Measurements from ENCODE around the gene RGS8. TPM values are rescaled to one million over a fixed set of nuclear protein-coding genes. Genes with fewer than 3 reads are reported as not detected.

RGS8 gene
- total and polyA plus RNA-seq, 2 experiments from 2014 or later: not detected

DNA sequence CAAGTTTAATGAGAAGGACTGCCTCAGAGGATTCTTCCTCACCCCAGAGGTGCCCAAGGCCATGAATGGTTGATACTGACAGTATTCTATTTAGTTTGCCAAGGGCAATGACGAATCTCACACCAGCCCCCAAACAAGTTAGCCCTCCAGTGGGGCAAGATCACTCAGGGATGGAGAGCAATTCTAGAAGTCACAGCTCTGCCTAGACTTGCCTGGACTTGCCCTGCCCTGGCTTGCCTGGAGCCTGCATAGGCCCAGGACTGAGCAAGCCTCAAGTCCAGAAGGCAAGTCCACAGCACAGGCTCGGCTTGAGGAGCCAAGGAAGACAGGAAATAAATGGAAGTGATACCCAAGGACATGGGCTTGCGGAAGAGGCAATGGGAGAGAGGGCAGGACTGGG lies 40.7 kb downstream of the RGS8 start:
- H3F3A ChIP-seq (ENCODE audit: insufficient read depth): no peaks in the 10 kb centered on the region
- no peaks in the 10 kb centered on the region for H3K4me1 ChIP-seq (ENCODE audit: insufficient read depth)
- H2AFZ ChIP-seq: no peak overlapping the region
- no peaks in the 10 kb centered on the region for H3K79me2 ChIP-seq (ENCODE audit: insufficient read depth)
- no peak overlapping the region for H3K9ac ChIP-seq
- no peaks in the 10 kb centered on the region for H3K36me3 ChIP-seq (ENCODE audit: low read depth)
- WGBS, 2 experiments (ENCODE audit: low coverage in 1 of 2, low lambda C conversion rate in 2 of 2, missing lambda C conversion rate in 2 of 2): 56 to 68% methylated on average over 3 of the region's 3 CpGs
- TF ChIP-seq EZH2phosphoT487 (IDR thresholded peaks at IDR 0.05; ENCODE audit: insufficient read depth, low read depth) (no peak), EZH2 (IDR thresholded peaks at IDR 0.05; ENCODE audit: insufficient read depth, poor library complexity, severe bottlenecking) (no peak)
- no peak for DNase-seq
- no peaks in the 10 kb centered on the region for H3K9me3 ChIP-seq (ENCODE audit: low read depth)
- H3K9me2 ChIP-seq (ENCODE audit: insufficient read depth): no peaks in the 10 kb centered on the region
- H4K20me1 ChIP-seq (ENCODE audit: insufficient read depth): no peaks in the 10 kb centered on the region
- in situ Hi-C loops (cut with MboI): no loop called here
- no peaks in the 10 kb centered on the region; the same call in none of the 2 replicates for H3K27me3 ChIP-seq (replicated peaks; ENCODE audit: insufficient read depth)
- H3K4me3 ChIP-seq: no peak overlapping the region
- no peak overlapping the region for H3K4me2 ChIP-seq (ENCODE audit: unreplicated experiment)
- H3K27ac ChIP-seq: no peak overlapping the region

DNA sequence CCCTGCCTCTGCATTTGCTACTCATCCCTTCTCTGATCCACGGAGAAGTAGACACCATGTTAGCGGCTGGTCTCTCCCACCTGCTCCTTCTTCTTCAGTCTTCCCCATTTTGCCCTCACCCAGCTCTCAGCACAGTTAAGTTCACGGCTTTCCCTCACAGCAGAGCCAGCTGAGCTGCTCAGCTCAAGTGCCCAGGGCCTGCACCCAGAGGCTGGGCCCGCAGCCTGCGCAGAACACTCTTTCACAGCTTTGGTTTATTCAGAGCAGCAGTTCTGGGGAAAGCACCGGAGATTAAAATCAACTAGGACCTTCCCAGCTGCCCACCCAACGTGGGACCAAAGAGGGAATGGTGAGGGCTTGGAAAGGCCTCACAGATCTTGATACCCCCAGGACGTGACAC lies 41.9 kb downstream of the RGS8 start:
- DNase-seq: no peak
- no peaks in the 10 kb centered on the region for H3K9me2 ChIP-seq (ENCODE audit: insufficient read depth)
- no peaks in the 10 kb centered on the region for H3F3A ChIP-seq (ENCODE audit: insufficient read depth)
- no peaks in the 10 kb centered on the region for H4K20me1 ChIP-seq (ENCODE audit: insufficient read depth)
- no peak for TF ChIP-seq EZH2 (IDR thresholded peaks at IDR 0.05; ENCODE audit: insufficient read depth, poor library complexity, severe bottlenecking)
- no peak for TF ChIP-seq EZH2phosphoT487 (IDR thresholded peaks at IDR 0.05; ENCODE audit: insufficient read depth, low read depth)
- H3K27me3 ChIP-seq (replicated peaks; ENCODE audit: insufficient read depth): no peaks in the 10 kb centered on the region; the same call in none of the 2 replicates
- no peaks in the 10 kb centered on the region for H3K79me2 ChIP-seq (ENCODE audit: insufficient read depth)
- no peak overlapping the region for H3K4me3 ChIP-seq
- no peak overlapping the region for H3K4me2 ChIP-seq (ENCODE audit: unreplicated experiment)
- in situ Hi-C loops (cut with MboI): no loop called here
- no peaks in the 10 kb centered on the region for H3K36me3 ChIP-seq (ENCODE audit: low read depth)
- WGBS, 2 experiments (ENCODE audit: low coverage in 1 of 2, low lambda C conversion rate in 2 of 2, missing lambda C conversion rate in 2 of 2): 64 to 69% methylated on average over 8 of the region's 8 CpGs
- no peak overlapping the region for H3K27ac ChIP-seq
- no peak overlapping the region for H3K9ac ChIP-seq
- no peak overlapping the region for H2AFZ ChIP-seq
- no peaks in the 10 kb centered on the region for H3K4me1 ChIP-seq (ENCODE audit: insufficient read depth)
- no peaks in the 10 kb centered on the region for H3K9me3 ChIP-seq (ENCODE audit: low read depth)

DNA sequence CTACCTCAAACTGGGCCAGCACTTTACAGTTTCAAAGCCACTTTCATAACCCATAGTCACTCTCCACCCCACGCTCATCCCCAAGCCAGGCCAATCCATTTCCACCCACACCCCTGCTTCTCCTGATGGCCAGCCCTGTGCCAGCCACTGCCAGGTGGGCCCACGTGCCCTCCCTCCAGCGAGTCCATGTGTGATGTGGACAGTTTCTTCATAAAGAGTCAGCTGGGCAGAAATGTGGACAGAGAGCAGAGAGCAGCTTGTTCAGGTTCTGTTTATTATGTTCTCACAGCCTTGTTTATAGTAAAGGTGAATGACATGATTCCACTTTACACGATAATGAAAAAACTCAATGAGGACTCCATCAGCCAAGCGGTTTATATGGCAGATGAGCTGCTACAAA lies 42.8 kb downstream of the RGS8 start:
- 57 to 59% methylated on average over 5 of the region's 5 CpGs for WGBS, 2 experiments (ENCODE audit: low coverage in 1 of 2, low lambda C conversion rate in 2 of 2, missing lambda C conversion rate in 2 of 2)
- H3K79me2 ChIP-seq (ENCODE audit: insufficient read depth): no peaks in the 10 kb centered on the region
- H2AFZ ChIP-seq: no peak overlapping the region
- H3K4me1 ChIP-seq (ENCODE audit: insufficient read depth): no peaks in the 10 kb centered on the region
- H3K4me3 ChIP-seq: no peak overlapping the region
- DNase-seq: no peak
- H3K4me2 ChIP-seq (ENCODE audit: unreplicated experiment): no peak overlapping the region
- no peaks in the 10 kb centered on the region for H3K9me2 ChIP-seq (ENCODE audit: insufficient read depth)
- TF ChIP-seq EZH2 (IDR thresholded peaks at IDR 0.05; ENCODE audit: insufficient read depth, poor library complexity, severe bottlenecking) (no peak), EZH2phosphoT487 (IDR thresholded peaks at IDR 0.05; ENCODE audit: insufficient read depth, low read depth) (no peak)
- H3K27ac ChIP-seq: no peak overlapping the region
- no peaks in the 10 kb centered on the region; the same call in none of the 2 replicates for H3K27me3 ChIP-seq (replicated peaks; ENCODE audit: insufficient read depth)
- no peaks in the 10 kb centered on the region for H4K20me1 ChIP-seq (ENCODE audit: insufficient read depth)
- H3K9ac ChIP-seq: no peak overlapping the region
- in situ Hi-C loops (cut with MboI): no loop called here
- no peaks in the 10 kb centered on the region for H3K36me3 ChIP-seq (ENCODE audit: low read depth)
- H3K9me3 ChIP-seq (ENCODE audit: low read depth): no peaks in the 10 kb centered on the region
- H3F3A ChIP-seq (ENCODE audit: insufficient read depth): no peaks in the 10 kb centered on the region

DNA sequence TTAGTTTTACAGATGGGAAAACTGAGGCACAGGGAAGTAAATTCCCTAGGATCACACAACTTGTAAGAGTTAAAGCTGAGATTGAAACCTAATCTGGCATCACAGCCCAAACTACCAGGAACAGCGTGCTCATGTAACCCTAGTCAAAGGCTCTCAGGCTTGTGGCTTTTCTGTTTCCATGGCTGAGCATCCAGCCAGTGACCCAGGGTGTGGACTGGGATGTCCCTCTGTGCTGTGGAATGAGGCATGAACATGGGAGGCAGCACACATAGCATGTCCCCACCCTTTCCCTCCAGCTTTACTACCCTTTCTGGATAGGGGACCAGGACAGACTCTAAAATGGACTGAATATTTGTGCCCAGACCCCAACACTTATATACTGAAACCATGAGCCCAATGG lies 45.1 kb downstream of the RGS8 start:
- H3K27me3 ChIP-seq (replicated peaks; ENCODE audit: insufficient read depth): no peaks in the 10 kb centered on the region; the same call in none of the 2 replicates
- no peak overlapping the region for H2AFZ ChIP-seq
- H3K36me3 ChIP-seq (ENCODE audit: low read depth): no peaks in the 10 kb centered on the region
- H3K4me1 ChIP-seq (ENCODE audit: insufficient read depth): no peaks in the 10 kb centered on the region
- TF ChIP-seq EZH2 (IDR thresholded peaks at IDR 0.05; ENCODE audit: insufficient read depth, poor library complexity, severe bottlenecking) (no peak), EZH2phosphoT487 (IDR thresholded peaks at IDR 0.05; ENCODE audit: insufficient read depth, low read depth) (no peak)
- H3F3A ChIP-seq (ENCODE audit: insufficient read depth): no peaks in the 10 kb centered on the region
- H3K9me2 ChIP-seq (ENCODE audit: insufficient read depth): no peaks in the 10 kb centered on the region
- DNase-seq: no peak
- no peak overlapping the region for H3K9ac ChIP-seq
- no peak overlapping the region for H3K4me3 ChIP-seq
- H4K20me1 ChIP-seq (ENCODE audit: insufficient read depth): no peaks in the 10 kb centered on the region
- H3K4me2 ChIP-seq (ENCODE audit: unreplicated experiment): no peak overlapping the region
- 0 to 7% methylated on average over 1 of the region's 1 CpG for WGBS, 2 experiments (ENCODE audit: low coverage in 1 of 2, low lambda C conversion rate in 2 of 2, missing lambda C conversion rate in 2 of 2)
- no peaks in the 10 kb centered on the region for H3K79me2 ChIP-seq (ENCODE audit: insufficient read depth)
- no peak overlapping the region for H3K27ac ChIP-seq
- H3K9me3 ChIP-seq (ENCODE audit: low read depth): no peaks in the 10 kb centered on the region
- in situ Hi-C loops (cut with MboI): no loop called here

DNA sequence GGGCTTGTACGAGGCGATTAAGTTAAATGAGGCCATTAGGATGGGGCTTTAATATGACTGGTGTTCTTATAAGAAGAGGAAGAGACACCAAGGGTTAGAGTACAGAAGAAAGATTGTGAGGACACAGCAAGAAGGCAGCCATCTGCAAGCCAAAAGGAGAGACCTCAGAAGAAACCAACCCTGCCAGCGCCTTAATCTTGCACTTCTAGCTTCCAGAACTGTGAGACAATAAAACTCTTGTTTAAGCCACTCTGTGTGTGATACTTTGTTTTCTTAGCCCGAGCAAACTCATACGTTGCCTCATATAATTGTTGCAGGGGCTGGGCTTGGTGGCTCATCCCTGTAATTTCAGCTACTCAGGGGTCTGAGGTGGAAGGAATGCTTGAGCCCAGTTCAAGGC lies 46.6 kb downstream of the RGS8 start:
- TF ChIP-seq EZH2phosphoT487 (IDR thresholded peaks at IDR 0.05; ENCODE audit: insufficient read depth, low read depth) (no peak), EZH2 (IDR thresholded peaks at IDR 0.05; ENCODE audit: insufficient read depth, poor library complexity, severe bottlenecking) (no peak)
- no peaks in the 10 kb centered on the region; the same call in none of the 2 replicates for H3K27me3 ChIP-seq (replicated peaks; ENCODE audit: insufficient read depth)
- 43 to 49% methylated on average over 5 of the region's 5 CpGs for WGBS, 2 experiments (ENCODE audit: low coverage in 1 of 2, low lambda C conversion rate in 2 of 2, missing lambda C conversion rate in 2 of 2)
- no peaks in the 10 kb centered on the region for H3K9me2 ChIP-seq (ENCODE audit: insufficient read depth)
- no peak overlapping the region for H3K4me3 ChIP-seq
- no peaks in the 10 kb centered on the region for H3K36me3 ChIP-seq (ENCODE audit: low read depth)
- in situ Hi-C loops (cut with MboI): no loop called here
- H3K9me3 ChIP-seq (ENCODE audit: low read depth): no peaks in the 10 kb centered on the region
- no peak overlapping the region for H3K27ac ChIP-seq
- no peak overlapping the region for H2AFZ ChIP-seq
- no peaks in the 10 kb centered on the region for H4K20me1 ChIP-seq (ENCODE audit: insufficient read depth)
- H3K4me2 ChIP-seq (ENCODE audit: unreplicated experiment): no peak overlapping the region
- H3K9ac ChIP-seq: no peak overlapping the region
- DNase-seq: no peak
- no peaks in the 10 kb centered on the region for H3F3A ChIP-seq (ENCODE audit: insufficient read depth)
- H3K79me2 ChIP-seq (ENCODE audit: insufficient read depth): no peaks in the 10 kb centered on the region
- H3K4me1 ChIP-seq (ENCODE audit: insufficient read depth): no peaks in the 10 kb centered on the region
